Activated T-cell treated with anti-CD3 and anti-CD28 coated beads, Interleukin-2, amount 50 U/mL, for 24 hours (primary cell): ENCODE data around the gene RXRA.

Experiments used
- DNase-seq: peaks from one replicate; pipeline ENCODE4 v3.0.0-alpha.2; 2020
- H3K27ac Mint-ChIP-seq: 2 replicates; pipeline ENCODE4 v1.8.0; 2020; ENCODE audit warnings: mild to moderate bottlenecking, mixed read lengths
- H3K27me3 Mint-ChIP-seq: 2 replicates; pipeline ENCODE4 v1.8.0; 2020; ENCODE audit warnings: mixed read lengths
- H3K36me3 Mint-ChIP-seq: 2 replicates; pipeline ENCODE4 v1.8.0; 2020; ENCODE audit warnings: low read depth, mixed read lengths
- H3K4me1 Mint-ChIP-seq: 2 replicates; pipeline ENCODE4 v1.8.0; 2020; ENCODE audit warnings: low read depth, mixed read lengths
- H3K4me3 Mint-ChIP-seq: 2 replicates; pipeline ENCODE4 v1.8.0; 2020; ENCODE audit warnings: mild to moderate bottlenecking, moderate library complexity, mixed read lengths
- H3K9me3 Mint-ChIP-seq: 2 replicates; pipeline ENCODE4 v1.8.0; 2020; ENCODE audit warnings: mixed read lengths

RXRA gene

DNA sequence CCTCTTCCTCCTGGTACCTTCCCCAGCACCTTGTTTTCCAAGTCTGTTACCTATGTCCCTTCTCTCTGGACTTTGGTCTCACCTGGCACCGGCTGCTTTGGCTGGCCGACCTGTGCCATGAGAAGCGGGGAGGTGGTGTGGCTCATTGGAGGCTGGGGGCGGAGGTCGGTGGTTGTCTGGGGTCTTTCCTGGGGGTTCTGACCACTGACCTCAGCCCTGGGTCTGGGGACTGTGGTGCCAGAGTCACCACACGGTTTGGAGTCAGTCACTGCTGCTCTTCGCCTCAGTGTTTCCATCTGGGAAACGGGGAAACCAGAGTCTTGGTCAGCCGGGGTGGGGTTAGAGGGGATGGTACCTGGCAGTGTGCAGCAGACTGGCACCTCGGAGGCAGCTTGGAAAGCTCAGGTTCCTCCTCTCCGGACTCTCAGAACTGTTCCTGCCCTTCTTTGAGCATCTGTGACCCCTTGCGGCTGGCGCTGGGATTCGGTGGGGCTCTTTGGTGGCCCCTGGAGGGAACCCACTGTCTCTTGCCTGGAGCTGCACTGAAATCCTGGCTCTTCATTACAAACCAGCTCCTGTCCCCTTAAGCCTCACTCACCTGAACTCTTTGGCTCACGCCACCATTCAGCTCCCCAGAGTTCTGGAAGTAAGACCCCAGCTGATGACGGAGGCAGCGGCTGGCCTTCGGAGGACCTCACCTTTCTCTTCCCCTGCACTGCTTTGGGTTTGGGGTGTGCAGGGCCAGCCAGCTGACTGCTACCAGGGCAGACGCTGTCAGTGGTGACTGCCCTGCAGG lies 4.1 kb upstream of the RXRA start:
- H3K27ac Mint-ChIP-seq, result no peak overlapping the region
- peaks cover 8% of the 10 kb centered on the region for H3K4me1 Mint-ChIP-seq
- no peak overlapping the region for H3K4me3 Mint-ChIP-seq
- peaks cover 19% of the 10 kb centered on the region for H3K27me3 Mint-ChIP-seq
- H3K9me3 Mint-ChIP-seq, result no peaks in the 10 kb centered on the region
- no peaks in the 10 kb centered on the region for H3K36me3 Mint-ChIP-seq
- DNase-seq, result no peak

DNA sequence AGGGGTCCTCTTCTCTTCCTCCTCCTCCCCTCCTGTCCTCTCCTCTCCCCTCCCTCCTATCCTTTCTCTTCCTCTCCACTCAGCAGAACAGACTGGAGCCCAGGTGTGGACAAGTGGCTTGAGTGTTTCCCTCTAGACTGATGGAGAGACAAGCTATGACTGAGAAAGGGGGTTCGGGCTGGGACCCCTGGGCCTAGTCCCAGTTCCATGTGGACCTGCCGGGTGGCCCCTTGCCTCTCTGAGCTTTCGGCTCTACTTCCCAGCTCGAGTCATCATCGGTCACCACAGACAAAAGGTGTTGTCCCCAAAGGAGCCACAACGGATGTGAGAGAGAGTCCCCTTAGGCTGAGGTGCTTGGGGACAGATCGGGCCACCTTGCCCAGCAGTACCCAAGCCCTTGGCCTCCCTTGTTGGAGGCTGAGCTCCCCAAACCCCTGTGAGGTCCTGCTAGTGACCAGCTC lies 3.4 kb upstream of the RXRA start:
- peaks cover 21% of the 10 kb centered on the region for H3K27me3 Mint-ChIP-seq
- H3K4me1 Mint-ChIP-seq, result peaks cover 10% of the 10 kb centered on the region
- H3K36me3 Mint-ChIP-seq, result no peaks in the 10 kb centered on the region
- no peaks in the 10 kb centered on the region for H3K9me3 Mint-ChIP-seq
- no peak overlapping the region for H3K27ac Mint-ChIP-seq
- no peak overlapping the region for H3K4me3 Mint-ChIP-seq
- DNase-seq, result no peak

DNA sequence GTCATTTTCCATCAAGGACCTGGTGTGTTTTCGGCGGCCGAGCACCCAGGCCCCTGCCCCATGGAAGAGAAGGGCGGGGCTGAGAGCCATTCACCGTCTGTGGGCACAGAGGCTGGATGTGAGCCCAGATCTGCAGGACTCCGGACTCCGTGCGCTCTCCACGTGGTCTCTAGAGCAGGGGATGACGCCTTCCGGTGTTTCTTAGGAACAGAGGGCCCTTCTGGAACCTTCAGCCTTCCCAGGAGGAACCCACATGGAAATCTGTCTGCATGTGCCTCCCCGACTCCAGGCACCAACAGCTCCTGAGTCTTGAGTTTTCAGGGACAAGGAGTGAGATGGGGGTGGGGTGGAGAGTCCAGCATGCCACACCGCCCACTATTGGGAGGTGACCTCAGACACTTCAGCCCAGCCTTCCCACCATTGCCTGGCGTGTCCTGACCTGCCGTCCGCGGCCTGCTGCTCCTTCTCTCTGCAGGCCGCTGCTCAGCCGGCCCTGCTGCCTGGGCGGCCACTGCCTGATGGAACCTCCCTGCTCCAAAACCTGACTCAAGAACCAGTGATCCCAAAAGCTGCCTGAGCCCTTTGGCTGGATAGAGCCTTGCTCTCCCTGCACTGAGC lies 2.4 kb upstream of the RXRA start:
- Mint-ChIP-seq H3K4me1 (peaks cover 10% of the 10 kb centered on the region), H3K9me3 (no peaks in the 10 kb centered on the region), H3K27ac (no peak overlapping the region), H3K36me3 (no peaks in the 10 kb centered on the region), H3K4me3 (no peak overlapping the region), H3K27me3 (peaks cover 21% of the 10 kb centered on the region)
- DNase-seq, result no peak

DNA sequence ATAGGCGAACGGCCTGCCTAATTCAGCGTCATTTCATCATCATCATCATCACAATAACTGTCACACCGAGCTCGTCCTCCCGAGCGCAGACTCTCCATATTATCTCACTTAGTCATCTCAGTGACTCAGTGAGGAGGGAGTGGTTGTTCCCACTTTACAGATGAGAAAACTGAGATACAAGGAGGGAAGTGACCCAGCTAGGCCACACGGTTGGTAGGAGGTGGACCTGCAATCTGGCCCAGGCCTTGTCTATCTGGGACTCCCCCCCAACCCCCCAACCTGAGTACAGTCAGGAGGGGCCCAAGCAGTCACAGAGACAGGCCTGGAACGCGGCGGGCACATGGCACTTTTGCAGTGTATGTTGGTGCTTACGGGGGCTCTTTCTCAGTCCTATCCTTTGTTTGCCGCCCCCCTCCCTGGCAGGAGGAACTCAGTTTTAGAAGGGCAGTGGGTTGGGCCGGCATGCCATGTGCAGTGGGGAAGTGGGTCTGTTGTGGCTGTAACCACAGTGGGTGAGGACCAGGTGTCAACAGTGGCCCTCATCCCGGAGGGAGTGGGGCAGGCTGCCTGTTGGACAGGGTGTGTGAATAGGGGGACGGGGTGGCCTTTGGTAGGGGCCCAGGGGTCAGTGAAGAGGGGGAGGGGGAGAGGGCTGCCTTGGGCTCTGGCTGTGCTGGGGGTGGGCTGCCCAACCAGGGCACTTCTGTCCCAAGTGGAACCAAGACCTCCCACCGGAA lies 1.7 kb upstream of the RXRA start:
- Mint-ChIP-seq H3K36me3 (no peaks in the 10 kb centered on the region), H3K4me3 (peak overlapping the region; percentile 51)

DNA sequence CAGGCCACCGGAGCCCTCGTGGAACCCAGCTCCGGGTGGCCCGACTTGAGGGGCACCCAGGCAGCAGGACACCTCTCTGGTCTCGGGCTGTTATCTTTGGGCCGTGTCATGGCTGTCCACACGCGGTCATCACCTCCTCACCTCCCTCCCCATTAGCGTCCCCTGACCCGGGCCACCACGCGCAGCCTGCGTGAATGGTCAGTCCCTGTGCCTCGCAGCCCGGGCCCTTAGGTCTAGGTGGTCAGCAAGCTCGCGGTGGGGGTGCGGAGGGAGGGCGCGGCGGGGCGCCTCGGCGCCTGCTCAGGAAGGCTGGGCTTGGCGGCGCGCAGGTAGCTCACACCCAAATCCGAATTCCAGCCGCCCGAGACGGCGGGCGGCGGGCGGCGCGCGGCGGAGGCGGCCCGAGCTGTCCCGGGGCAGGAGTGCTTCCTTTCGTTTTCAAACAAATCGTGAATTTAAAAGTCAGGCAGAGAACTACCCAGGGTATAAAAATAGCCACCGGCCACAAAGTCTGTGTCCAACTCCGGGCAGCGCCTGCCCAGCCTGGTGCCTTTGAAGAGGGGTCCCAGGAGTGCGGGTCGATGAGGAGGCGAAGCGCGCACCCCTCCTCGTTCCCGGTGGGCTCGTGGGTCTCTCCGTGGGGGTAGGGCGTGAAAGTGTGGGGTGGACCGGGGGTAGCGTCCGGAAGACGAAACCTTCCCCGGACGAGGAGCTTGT lies 1.0 kb upstream of the RXRA start:
- H3K36me3 Mint-ChIP-seq, result no peaks in the 10 kb centered on the region
- peak; percentile 56 for DNase-seq
- H3K27me3 Mint-ChIP-seq, result peaks cover 21% of the 10 kb centered on the region
- no peak overlapping the region for H3K27ac Mint-ChIP-seq
- H3K4me1 Mint-ChIP-seq, result peaks cover 10% of the 10 kb centered on the region
- peak overlapping the region; percentile 66 for H3K4me3 Mint-ChIP-seq
- no peaks in the 10 kb centered on the region for H3K9me3 Mint-ChIP-seq

More for the DNA sequence above, 1.7 kb upstream of the RXRA start:
- Mint-ChIP-seq H3K4me1 (peaks cover 10% of the 10 kb centered on the region), H3K27ac (peak overlapping the region; percentile 14), H3K9me3 (no peaks in the 10 kb centered on the region), H3K27me3 (peaks cover 21% of the 10 kb centered on the region)
- DNase-seq, result peak; percentile 51

DNA sequence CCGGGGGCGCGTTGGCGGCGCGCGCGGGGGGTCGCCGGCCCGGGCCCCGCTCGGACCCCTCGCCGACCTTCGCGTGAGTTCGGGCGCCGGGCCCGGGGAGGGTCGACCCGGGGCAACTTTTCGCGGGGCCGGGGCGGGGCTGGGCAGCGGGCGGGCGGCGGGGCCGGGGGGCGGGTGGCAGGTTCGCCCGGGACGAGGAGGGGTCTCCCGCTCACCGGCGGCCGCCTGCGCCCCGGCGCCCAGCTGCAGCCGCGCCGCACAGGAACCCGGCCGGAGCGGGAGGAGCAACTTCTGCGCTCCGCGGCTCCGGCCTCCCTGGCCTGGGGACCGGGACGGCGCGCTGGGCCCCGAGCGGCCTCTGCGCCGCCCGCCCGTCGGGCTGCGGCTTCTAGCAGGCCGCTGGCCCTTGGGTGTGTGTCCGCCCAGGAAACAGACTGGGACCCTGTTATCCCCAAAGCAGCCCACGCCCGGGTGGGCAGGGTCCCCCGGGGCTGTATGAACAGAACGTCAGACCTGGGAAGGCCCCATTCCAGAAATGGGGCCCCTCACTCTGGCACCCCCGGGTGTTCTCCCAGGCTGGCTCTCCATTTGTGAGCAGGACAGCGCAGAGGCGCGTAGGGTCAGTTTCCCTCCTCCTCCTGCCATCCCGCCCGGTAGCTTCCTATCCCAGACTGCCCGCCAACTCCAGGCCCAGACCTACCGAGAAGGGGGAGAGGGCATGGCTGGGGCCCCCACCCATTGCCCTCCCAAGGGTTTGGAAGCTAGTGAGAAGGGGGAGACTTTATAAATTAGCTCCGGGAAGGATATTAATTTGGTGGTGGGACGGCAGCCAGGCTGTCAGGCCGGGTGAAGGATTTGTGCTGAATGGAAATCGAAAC lies 708 bp downstream of the RXRA start:
- Mint-ChIP-seq H3K27ac (no peak overlapping the region), H3K4me1 (peaks cover 10% of the 10 kb centered on the region), H3K36me3 (no peaks in the 10 kb centered on the region), H3K9me3 (no peaks in the 10 kb centered on the region), H3K27me3 (peaks cover 21% of the 10 kb centered on the region), H3K4me3 (peak overlapping the region; percentile 38)
- peak; percentile 46 for DNase-seq

DNA sequence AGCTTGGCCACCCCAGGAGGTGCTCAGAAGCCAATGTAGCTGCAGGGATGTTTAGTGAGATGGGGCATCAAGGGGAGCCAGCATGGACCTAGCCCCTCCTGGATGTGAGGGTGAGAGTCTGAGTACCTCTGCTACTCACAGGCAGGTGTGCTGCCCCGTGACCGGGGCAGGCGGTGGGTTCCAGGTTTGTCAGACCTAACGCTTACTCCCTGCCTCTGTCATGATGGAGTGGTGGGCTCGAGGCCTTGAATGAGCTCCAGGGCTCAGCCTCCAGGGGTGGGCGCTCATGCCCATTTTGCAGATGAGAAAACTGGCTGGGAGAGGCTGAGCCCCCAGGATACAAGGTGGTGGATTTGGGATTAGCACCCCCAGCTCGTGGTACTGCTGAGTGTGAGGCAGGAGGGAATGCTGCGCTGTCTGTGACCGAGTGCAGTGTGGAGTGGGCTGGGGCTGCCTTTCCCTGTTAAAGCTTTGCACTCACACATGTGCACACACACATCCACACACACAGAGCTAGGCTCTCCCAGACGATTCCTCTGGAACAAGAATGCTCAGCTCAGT lies 1.5 kb downstream of the RXRA start:
- Mint-ChIP-seq H3K27ac (no peak overlapping the region), H3K9me3 (no peaks in the 10 kb centered on the region), H3K27me3 (peaks cover 21% of the 10 kb centered on the region)

DNA sequence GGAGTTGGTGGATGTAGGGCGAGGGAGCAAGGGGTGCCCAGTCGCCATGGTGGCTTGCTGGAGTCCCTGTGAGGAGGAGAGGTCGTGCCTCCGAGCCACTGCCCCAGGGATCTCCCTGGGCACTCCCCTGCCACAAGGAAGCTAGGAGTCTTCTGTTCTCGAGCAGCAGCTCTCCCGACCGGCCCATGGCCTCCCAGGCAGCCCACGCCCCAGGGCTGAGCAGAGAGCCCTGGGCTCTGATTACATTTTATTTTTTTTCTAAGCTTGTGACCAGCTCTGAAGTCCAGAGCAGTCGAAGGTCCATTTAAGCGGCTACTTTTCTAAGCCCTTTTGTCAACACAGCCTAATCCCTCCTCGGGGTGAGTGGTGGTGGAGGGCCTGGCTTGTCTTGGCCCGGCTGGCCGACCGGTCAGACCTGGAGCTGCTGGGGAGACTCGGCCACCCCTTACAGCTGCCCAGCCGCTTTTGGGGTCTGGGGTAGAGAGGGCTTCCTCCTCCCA lies 2.1 kb downstream of the RXRA start:
- Mint-ChIP-seq H3K36me3 (no peaks in the 10 kb centered on the region), H3K27me3 (peaks cover 21% of the 10 kb centered on the region), H3K4me1 (peaks cover 10% of the 10 kb centered on the region), H3K9me3 (no peaks in the 10 kb centered on the region), H3K27ac (no peak overlapping the region), H3K4me3 (no peak overlapping the region)
- no peak for DNase-seq

More for the DNA sequence above, 1.5 kb downstream of the RXRA start:
- Mint-ChIP-seq H3K4me3 (peak overlapping the region; percentile 15), H3K4me1 (peaks cover 10% of the 10 kb centered on the region), H3K36me3 (no peaks in the 10 kb centered on the region)
- no peak for DNase-seq

DNA sequence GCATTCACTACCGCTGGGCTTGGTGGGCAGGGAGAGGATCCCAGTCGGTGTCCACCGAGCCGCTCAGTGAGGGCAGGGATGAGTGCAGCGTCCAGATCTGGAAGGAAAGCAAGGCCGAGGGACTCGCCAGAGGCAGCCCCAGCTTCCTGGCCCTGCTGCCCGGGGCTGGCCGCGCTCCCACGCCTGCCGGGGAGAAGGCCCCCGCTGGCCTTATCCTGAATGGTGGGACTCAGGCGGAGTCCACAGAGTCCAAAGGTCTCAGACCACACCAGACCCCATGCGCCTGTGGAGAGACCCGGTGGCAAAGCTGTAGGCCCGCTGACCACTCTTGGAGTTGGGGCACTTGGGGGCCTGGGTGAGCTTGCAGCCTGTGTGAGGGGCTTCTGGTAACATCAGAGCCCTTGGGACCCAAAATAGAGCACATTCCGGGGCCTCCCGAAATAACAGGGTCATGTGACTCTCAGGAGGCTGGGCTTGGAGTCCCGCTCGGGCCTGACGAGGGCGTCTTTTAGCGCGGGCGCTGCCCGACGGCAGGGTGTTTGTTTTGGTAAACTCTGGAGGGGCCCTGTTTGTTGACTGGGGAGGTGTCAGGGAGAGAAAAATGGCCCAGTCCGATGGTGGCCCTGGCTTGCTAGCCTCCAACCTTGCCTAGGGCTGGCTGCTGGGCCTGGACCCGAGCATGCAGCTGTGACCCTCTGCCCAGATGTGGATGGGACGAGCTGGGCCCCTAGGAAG lies 2.8 kb downstream of the RXRA start:
- DNase-seq, result no peak

DNA sequence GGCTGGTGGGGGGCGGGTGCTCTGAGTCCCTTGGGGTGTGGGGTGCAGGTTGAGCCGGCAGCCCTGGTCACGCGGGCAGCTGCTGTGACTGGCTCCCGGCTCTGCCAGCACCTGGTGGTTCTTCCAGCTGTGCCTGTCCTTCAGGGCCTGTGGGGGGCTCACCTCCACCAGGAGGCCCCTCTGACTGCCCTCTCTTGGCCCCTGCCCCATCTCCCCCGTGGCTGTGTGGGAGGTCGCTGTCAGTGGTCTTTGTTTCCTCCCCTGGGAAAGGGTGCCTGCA lies 3.3 kb downstream of the RXRA start:
- no peak overlapping the region for H3K4me3 Mint-ChIP-seq
- DNase-seq, result no peak
- H3K4me1 Mint-ChIP-seq, result peaks cover 5% of the 10 kb centered on the region
- H3K27me3 Mint-ChIP-seq, result peaks cover 11% of the 10 kb centered on the region
- no peaks in the 10 kb centered on the region for H3K9me3 Mint-ChIP-seq
- no peak overlapping the region for H3K27ac Mint-ChIP-seq
- H3K36me3 Mint-ChIP-seq, result no peaks in the 10 kb centered on the region

More for the DNA sequence above, 2.8 kb downstream of the RXRA start:
- Mint-ChIP-seq H3K27ac (no peak overlapping the region), H3K4me3 (no peak overlapping the region), H3K27me3 (peaks cover 16% of the 10 kb centered on the region), H3K36me3 (no peaks in the 10 kb centered on the region), H3K4me1 (peaks cover 10% of the 10 kb centered on the region), H3K9me3 (no peaks in the 10 kb centered on the region)

DNA sequence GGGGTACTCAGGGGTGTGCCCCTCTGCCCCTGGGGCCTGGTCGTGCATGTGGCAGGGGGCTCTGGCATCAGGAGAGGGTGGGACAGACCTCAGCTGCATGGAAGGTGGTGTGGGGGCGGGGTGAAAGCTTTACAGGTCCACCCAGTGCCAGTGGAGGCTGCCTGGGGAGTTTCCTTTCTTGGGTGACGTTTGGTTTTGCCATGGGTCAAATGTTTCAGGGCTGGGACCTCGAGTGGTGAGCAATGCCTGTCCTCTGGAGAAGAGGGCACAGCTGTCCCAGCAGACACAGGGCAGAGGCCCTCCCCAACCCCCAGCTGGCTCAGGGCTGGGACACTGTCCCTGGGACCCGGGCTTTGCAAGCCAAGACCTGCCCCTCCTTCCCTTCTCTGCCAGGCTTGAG lies 3.6 kb downstream of the RXRA start:
- Mint-ChIP-seq H3K4me3 (no peak overlapping the region), H3K27ac (no peak overlapping the region), H3K4me1 (peaks cover 2% of the 10 kb centered on the region), H3K27me3 (peaks cover 7% of the 10 kb centered on the region), H3K36me3 (no peaks in the 10 kb centered on the region), H3K9me3 (no peaks in the 10 kb centered on the region)
- no peak for DNase-seq

DNA sequence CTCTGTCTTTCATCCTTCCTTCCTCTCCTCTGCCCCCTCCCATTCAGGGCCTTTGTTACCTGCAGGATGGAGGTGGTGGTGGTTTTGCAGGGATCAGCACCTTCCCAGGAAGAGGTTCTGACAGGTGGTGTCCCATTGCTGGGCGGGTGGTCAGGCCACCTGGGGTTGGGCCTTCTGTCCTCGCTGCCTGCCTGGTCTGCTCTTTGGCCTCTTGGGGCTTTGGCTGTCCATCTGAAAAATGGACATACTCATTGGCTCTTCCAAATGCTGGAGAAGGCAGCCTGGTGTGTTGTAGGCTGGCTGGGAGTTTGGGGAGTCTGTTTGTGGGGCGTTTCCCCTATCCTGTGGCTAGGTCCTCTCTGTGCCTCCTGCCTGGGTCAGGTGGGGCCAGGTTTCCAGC lies 4.3 kb downstream of the RXRA start:
- no peak for DNase-seq
- Mint-ChIP-seq H3K27ac (no peak overlapping the region), H3K4me3 (no peak overlapping the region), H3K4me1 (peaks cover 2% of the 10 kb centered on the region), H3K27me3 (peaks cover 4% of the 10 kb centered on the region), H3K36me3 (no peaks in the 10 kb centered on the region), H3K9me3 (no peaks in the 10 kb centered on the region)
